Measurements from ENCODE around the gene LRRC49. TPM values are rescaled to one million over a fixed set of nuclear protein-coding genes. Genes with fewer than 3 reads are reported as not detected.

Gene LRRC49
- total RNA-seq, 1 donor from 2014 or later = 86.6 TPM

- Histone ChIP-seq H3K27me3 (ENCODE audit: low read depth) (no peaks in the 10 kb centered on the region), H3K4me1 (no peaks in the 10 kb centered on the region), H3K4me3 (no peak overlapping the region), H3K9me3 (replicated peaks) (peaks cover 15% of the 10 kb centered on the region), H3K36me3 (no peaks in the 10 kb centered on the region), H3K27ac (replicated peaks) (no peak overlapping the region)
- intact Hi-C loops (cut with micrococcal nuclease) = no loop called here
- no peak for DNase-seq
- TF ChIP-seq CTCF (IDR thresholded peaks at IDR 0.05; ENCODE audit: borderline replicate concordance) = no peak
Measured at GRCh38 chr15:71072423-71072822, 179.8 kb downstream of the LRRC49 start.

- Histone ChIP-seq H3K36me3 (no peaks in the 10 kb centered on the region), H3K4me1 (peaks cover 38% of the 10 kb centered on the region), H3K27ac (replicated peaks) (peak overlapping the region; percentile 21), H3K4me3 (no peak overlapping the region), H3K9me3 (replicated peaks) (peaks cover 15% of the 10 kb centered on the region), H3K27me3 (ENCODE audit: low read depth) (no peaks in the 10 kb centered on the region)
- intact Hi-C loops (cut with micrococcal nuclease) = no loop called here
- TF ChIP-seq CTCF (IDR thresholded peaks at IDR 0.05; ENCODE audit: borderline replicate concordance) = no peak
- no peak for DNase-seq
Measured at GRCh38 chr15:71078506-71079207, 186.0 kb downstream of the LRRC49 start.

- no peak for TF ChIP-seq CTCF (IDR thresholded peaks at IDR 0.05; ENCODE audit: borderline replicate concordance)
- Histone ChIP-seq H3K9me3 (replicated peaks) (peaks cover 10% of the 10 kb centered on the region), H3K27me3 (ENCODE audit: low read depth) (no peaks in the 10 kb centered on the region), H3K27ac (replicated peaks) (peak overlapping the region; percentile 21), H3K4me1 (peaks cover 42% of the 10 kb centered on the region), H3K36me3 (no peaks in the 10 kb centered on the region), H3K4me3 (no peak overlapping the region)
- intact Hi-C loops (cut with micrococcal nuclease) = no loop called here
- DNase-seq = peak; percentile 29
Measured at GRCh38 chr15:71079208-71080044, 186.8 kb downstream of the LRRC49 start.

- H3K27me3 ChIP-seq (ENCODE audit: low read depth) = no peaks in the 10 kb centered on the region
- H3K9me3 ChIP-seq (replicated peaks) = peaks cover 5% of the 10 kb centered on the region
- DNase-seq = no peak
- H3K27ac ChIP-seq (replicated peaks) = no peak overlapping the region
- no peak for TF ChIP-seq CTCF (IDR thresholded peaks at IDR 0.05; ENCODE audit: borderline replicate concordance)
- H3K4me1 ChIP-seq = peaks cover 42% of the 10 kb centered on the region
- intact Hi-C loops (cut with micrococcal nuclease) = no loop called here
- H3K36me3 ChIP-seq = no peaks in the 10 kb centered on the region
- H3K4me3 ChIP-seq = no peak overlapping the region
Measured at GRCh38 chr15:71080166-71080565, 187.5 kb downstream of the LRRC49 start.

GRCh38 chr15:71080705-71081104, 188.1 kb downstream of the LRRC49 start:
- Histone ChIP-seq H3K36me3 (no peaks in the 10 kb centered on the region), H3K9me3 (replicated peaks) (peaks cover 5% of the 10 kb centered on the region)
- TF ChIP-seq CTCF (IDR thresholded peaks at IDR 0.05; ENCODE audit: borderline replicate concordance) = no peak

More at GRCh38 chr15:71080705-71081104, 188.1 kb downstream of the LRRC49 start:
- no peak for DNase-seq
- no peak overlapping the region for H3K4me3 ChIP-seq
- no peak overlapping the region for H3K27ac ChIP-seq (replicated peaks)
- no peaks in the 10 kb centered on the region for H3K27me3 ChIP-seq (ENCODE audit: low read depth)
- intact Hi-C loops (cut with micrococcal nuclease) = no loop called here
- peaks cover 42% of the 10 kb centered on the region for H3K4me1 ChIP-seq

Data from left ventricle myocardium inferior (tissue), 1 donor.